Measurements from ENCODE around the gene CD19.

Gene CD19

DNA sequence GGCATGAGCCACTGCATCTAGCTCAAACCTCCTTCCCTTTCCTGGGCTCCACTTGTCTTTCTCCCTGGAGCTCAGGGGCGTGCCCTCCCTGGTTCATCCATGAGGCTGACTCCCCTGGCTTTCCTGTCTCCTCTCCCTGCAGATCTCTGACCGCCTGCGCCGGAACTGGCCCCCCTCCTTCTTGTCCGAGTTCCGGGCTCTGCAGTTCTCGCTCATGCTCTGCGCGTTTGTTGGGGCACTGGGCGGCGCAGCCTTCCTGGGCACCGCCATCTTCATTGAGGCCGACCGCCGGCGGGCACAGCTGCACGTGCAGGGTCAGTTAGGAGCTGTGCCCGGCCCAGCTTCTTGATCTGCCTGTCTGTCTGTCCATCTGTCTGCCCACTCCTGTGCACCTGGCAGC is 51.9 kb downstream of the CD19 start:
- Histone ChIP-seq H3K4me1 (ENCODE audit: insufficient read depth, low read length) (no peaks in the 10 kb centered on the region), H3K9ac (ENCODE audit: low read depth, low read length) (no peak overlapping the region), H3K9me3 (ENCODE audit: insufficient read depth, low read depth, low read length) (no peaks in the 10 kb centered on the region), H3K27ac (ENCODE audit: low read depth, low read length) (no peak overlapping the region), H3K4me3 (ENCODE audit: low read length) (no peak overlapping the region), H3K27me3 (ENCODE audit: insufficient read depth, low read length) (no peaks in the 10 kb centered on the region), H3K36me3 (ENCODE audit: insufficient read depth, low read length) (peaks cover 29% of the 10 kb centered on the region)
- WGBS = 96% methylated on average over 18 of the region's 18 CpGs

DNA sequence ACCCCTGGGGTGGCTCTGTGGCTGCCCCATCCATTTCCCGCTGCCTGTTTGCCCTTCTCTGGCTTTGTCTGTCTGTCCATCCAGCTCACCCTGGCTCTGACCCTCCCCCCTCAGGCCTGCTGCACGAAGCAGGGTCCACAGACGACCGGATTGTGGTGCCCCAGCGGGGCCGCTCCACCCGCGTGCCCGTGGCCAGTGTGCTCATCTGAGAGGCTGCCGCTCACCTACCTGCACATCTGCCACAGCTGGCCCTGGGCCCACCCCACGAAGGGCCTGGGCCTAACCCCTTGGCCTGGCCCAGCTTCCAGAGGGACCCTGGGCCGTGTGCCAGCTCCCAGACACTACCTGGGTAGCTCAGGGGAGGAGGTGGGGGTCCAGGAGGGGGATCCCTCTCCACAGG is 52.3 kb downstream of the CD19 start:
- H3K9me3 ChIP-seq (ENCODE audit: insufficient read depth, low read depth, low read length) = no peaks in the 10 kb centered on the region
- 95% methylated on average over 12 of the region's 12 CpGs for WGBS
- no peak overlapping the region for H3K27ac ChIP-seq (ENCODE audit: low read depth, low read length)
- no peaks in the 10 kb centered on the region for H3K4me1 ChIP-seq (ENCODE audit: insufficient read depth, low read length)
- peaks cover 26% of the 10 kb centered on the region for H3K36me3 ChIP-seq (ENCODE audit: insufficient read depth, low read length)
- H3K27me3 ChIP-seq (ENCODE audit: insufficient read depth, low read length) = no peaks in the 10 kb centered on the region
- no peak overlapping the region for H3K4me3 ChIP-seq (ENCODE audit: low read length)
- no peak overlapping the region for H3K9ac ChIP-seq (ENCODE audit: low read depth, low read length)

DNA sequence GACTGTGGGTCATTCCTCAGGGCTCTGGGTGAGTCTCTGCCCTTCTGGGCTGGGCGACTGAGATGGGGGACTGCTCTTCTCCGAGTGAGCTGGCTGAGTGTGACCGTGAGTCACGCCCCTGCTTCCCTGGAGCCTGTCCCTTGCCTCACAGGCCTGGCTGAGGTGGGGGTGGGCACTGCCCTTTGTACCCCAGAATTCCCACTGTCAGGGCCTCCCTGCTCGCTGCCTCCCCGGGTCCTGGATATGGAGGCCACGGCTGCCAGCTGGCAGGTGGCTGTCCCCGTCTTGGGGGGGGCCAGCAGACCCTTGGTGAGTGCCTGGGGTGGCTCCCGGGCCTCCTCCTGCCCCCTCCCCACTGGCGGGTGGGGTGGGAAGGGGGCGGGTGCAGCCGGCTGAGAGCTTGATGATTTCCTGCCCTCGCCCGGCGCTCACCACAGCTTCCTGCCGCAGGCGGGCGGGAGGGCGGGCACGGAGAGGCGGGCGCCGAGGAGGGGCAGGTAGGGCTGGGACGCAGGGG is 52.9 kb downstream of the CD19 start, which contains the start of gene LAT:
Gene LAT (plus strand): TSS at position 434 of the 517 bp plus-strand sequence. CDS start 366 bp downstream, outside the sequence.
- H3K9ac ChIP-seq (ENCODE audit: low read depth, low read length) = no peak within 1 kb of the TSS
- 94% methylated on average over 20 of the region's 24 CpGs for WGBS

DNA sequence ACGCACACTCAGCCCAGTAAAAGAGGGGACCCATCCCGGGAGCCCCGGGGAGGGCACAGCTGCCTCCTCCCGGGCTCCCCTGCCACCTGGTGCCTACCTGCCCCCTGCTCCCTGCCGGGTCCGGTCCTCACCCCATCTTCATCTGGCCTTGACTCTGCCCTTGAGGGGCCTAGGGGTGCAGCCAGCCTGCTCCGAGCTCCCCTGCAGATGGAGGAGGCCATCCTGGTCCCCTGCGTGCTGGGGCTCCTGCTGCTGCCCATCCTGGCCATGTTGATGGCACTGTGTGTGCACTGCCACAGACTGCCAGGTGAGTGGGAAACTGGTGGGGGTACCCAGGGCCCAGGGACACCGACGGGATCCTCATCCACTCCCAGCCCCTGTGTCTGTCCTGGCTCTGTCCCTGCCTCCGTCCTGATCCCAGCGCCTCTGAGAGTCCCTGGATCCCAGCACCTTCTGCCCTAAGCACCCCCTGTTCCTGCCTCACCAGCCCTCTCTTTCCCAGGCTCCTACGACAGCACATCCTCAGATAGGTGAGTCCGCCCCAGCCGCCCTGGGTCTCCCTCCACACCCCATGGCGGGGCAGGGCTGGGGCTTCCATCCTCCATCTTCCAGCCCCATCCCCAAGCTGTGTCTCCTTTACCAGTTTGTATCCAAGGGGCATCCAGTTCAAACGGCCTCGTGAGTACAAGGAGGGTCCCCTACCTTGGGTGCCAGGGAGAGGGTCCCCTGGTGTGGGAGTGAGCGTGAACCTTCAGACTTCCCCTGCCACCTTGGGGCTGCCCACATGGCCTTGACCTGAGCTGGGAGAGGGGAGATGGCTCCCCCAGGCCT is 53.7 kb downstream of the CD19 start:
- Histone ChIP-seq H3K36me3 (ENCODE audit: insufficient read depth, low read length) (peaks cover 24% of the 10 kb centered on the region), H3K27me3 (ENCODE audit: insufficient read depth, low read length) (no peaks in the 10 kb centered on the region), H3K27ac (ENCODE audit: low read depth, low read length) (no peak overlapping the region), H3K4me1 (ENCODE audit: insufficient read depth, low read length) (no peaks in the 10 kb centered on the region), H3K9ac (ENCODE audit: low read depth, low read length) (no peak overlapping the region), H3K9me3 (ENCODE audit: insufficient read depth, low read depth, low read length) (no peaks in the 10 kb centered on the region), H3K4me3 (ENCODE audit: low read length) (no peak overlapping the region)
- 93% methylated on average over 19 of the region's 19 CpGs for WGBS

More for the DNA sequence above, 52.9 kb downstream of the CD19 start, which contains the start of gene LAT:
- Histone ChIP-seq H3K9me3 (ENCODE audit: insufficient read depth, low read depth, low read length) (no peaks in the 10 kb centered on the region), H3K27ac (ENCODE audit: low read depth, low read length) (no peak within 1 kb of the TSS), H3K36me3 (ENCODE audit: insufficient read depth, low read length) (peaks cover 24% of the 10 kb centered on the region), H3K27me3 (ENCODE audit: insufficient read depth, low read length) (no peaks in the 10 kb centered on the region), H3K4me3 (ENCODE audit: low read length) (no peak within 1 kb of the TSS), H3K4me1 (ENCODE audit: insufficient read depth, low read length) (no peaks in the 10 kb centered on the region)

DNA sequence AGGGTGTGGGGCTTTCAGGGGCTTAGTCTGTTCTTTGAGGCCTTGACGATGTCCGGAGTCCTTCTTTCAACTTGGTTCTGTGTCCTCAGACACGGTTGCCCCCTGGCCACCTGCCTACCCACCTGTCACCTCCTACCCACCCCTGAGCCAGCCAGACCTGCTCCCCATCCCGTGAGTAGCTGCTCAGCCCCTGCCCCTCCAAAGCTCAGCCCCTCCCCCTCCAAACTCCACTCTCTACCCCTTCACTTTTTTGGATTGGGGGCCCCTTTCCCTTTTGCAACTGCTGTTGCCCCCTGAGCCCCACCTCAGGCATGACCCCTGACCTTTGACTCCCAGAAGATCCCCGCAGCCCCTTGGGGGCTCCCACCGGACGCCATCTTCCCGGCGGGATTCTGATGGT is 54.3 kb downstream of the CD19 start:
- H3K36me3 ChIP-seq (ENCODE audit: insufficient read depth, low read length) = peaks cover 19% of the 10 kb centered on the region
- 90% methylated on average over 7 of the region's 9 CpGs for WGBS
- H3K4me1 ChIP-seq (ENCODE audit: insufficient read depth, low read length) = no peaks in the 10 kb centered on the region
- no peak overlapping the region for H3K27ac ChIP-seq (ENCODE audit: low read depth, low read length)
- H3K27me3 ChIP-seq (ENCODE audit: insufficient read depth, low read length) = no peaks in the 10 kb centered on the region
- no peaks in the 10 kb centered on the region for H3K9me3 ChIP-seq (ENCODE audit: insufficient read depth, low read depth, low read length)
- no peak overlapping the region for H3K9ac ChIP-seq (ENCODE audit: low read depth, low read length)
- H3K4me3 ChIP-seq (ENCODE audit: low read length) = no peak overlapping the region

DNA sequence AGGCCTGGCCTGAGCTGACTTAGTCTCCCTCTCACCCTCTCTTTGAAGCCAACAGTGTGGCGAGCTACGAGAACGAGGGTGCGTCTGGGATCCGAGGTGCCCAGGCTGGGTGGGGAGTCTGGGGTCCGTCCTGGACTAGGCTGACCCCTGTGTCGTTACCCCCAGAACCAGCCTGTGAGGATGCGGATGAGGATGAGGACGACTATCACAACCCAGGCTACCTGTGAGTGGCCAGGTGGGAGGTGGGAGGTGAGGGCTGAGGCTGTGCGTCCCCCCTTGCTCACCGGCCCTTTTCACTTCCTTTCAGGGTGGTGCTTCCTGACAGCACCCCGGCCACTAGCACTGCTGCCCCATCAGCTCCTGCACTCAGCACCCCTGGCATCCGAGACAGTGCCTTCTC is 54.7 kb downstream of the CD19 start:
- Histone ChIP-seq H3K4me3 (ENCODE audit: low read length) (no peak overlapping the region), H3K36me3 (ENCODE audit: insufficient read depth, low read length) (peaks cover 18% of the 10 kb centered on the region), H3K4me1 (ENCODE audit: insufficient read depth, low read length) (no peaks in the 10 kb centered on the region)

DNA sequence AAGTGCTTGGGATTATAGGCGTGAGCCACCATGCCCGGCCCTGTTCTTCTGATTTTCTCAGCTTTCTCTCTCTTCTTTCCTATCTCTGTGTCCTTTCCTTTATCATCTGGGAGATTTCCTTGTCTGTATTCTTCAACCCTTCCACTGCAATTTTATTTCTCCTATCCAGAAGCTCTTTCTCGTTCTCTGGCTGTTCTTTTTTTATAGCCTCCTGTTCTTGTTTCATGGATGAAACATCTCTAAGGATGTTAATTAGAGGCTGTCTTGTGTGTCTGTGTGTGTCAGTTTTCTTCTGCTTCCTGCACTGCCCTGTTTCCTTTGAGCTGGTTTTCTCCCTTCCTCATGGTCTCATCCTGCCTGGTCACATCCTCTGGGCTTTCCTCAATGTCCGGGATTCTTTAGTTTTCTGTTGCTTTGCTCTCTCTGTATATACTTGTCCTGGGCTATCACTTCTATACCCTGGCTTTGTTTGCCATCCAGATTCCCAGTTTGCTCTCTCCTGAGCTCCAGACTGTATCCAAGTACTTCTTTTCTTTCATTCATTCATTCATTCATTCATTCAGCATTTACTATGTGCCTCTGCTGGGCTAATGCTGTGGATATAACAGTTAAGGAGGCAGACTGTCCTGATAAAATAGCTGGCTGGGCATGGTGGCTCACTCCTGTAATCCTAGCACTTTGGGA is 55.5 kb downstream of the CD19 start:
- Histone ChIP-seq H3K27me3 (ENCODE audit: insufficient read depth, low read length) (no peaks in the 10 kb centered on the region), H3K9ac (ENCODE audit: low read depth, low read length) (no peak overlapping the region), H3K36me3 (ENCODE audit: insufficient read depth, low read length) (peaks cover 12% of the 10 kb centered on the region), H3K4me3 (ENCODE audit: low read length) (no peak overlapping the region), H3K27ac (ENCODE audit: low read depth, low read length) (no peak overlapping the region), H3K9me3 (ENCODE audit: insufficient read depth, low read depth, low read length) (no peaks in the 10 kb centered on the region), H3K4me1 (ENCODE audit: insufficient read depth, low read length) (no peaks in the 10 kb centered on the region)
- WGBS = 94% methylated on average over 4 of the region's 4 CpGs

More for the DNA sequence above, 54.7 kb downstream of the CD19 start:
- no peaks in the 10 kb centered on the region for H3K27me3 ChIP-seq (ENCODE audit: insufficient read depth, low read length)
- no peaks in the 10 kb centered on the region for H3K9me3 ChIP-seq (ENCODE audit: insufficient read depth, low read depth, low read length)
- H3K9ac ChIP-seq (ENCODE audit: low read depth, low read length) = no peak overlapping the region
- no peak overlapping the region for H3K27ac ChIP-seq (ENCODE audit: low read depth, low read length)
- WGBS = 94% methylated on average over 13 of the region's 13 CpGs

Measured in HUES64 (cell line).